Kidney epithelial cell (primary cell): Measurements from ENCODE around the gene PARP9. TPM values are rescaled to one million over a fixed set of nuclear protein-coding genes. Genes with fewer than 3 reads are reported as not detected.

Experiments
- DNase-seq: peaks from one replicate; pipeline ENCODE4 v3.0.0-alpha.2; 2010; ENCODE audit warnings: low read depth
- H3K27me3 ChIP-seq: 2 replicates; pipeline ENCODE4 v1.6.0; 2011; ENCODE audit warnings: low read length; ENCODE audit not compliant: control insufficient read depth, insufficient read depth
- H3K36me3 ChIP-seq: 2 replicates; pipeline ENCODE4 v1.5.1; 2011; ENCODE audit warnings: low read length; ENCODE audit not compliant: control insufficient read depth, insufficient read depth
- H3K4me3 ChIP-seq: 2 replicates; pipeline ENCODE4 v1.5.1; 2011; ENCODE audit warnings: low read depth, mild to moderate bottlenecking, control low read depth, low read length
- total RNA-seq: library from RNA; depleted of rRNA; stranded (reverse); fragments of >200 nt; gene quantifications from 2 replicates; pipeline ENCODE4 v1.2.3, GENCODE V29; 2015
- TF ChIP-seq, protein P1 (sequence below): IDR thresholded peaks from 2 replicates; pipeline ENCODE4 v1.5.1; 2011; ENCODE audit warnings: mild to moderate bottlenecking, moderate library complexity, low read length, control low read depth, inconsistent platforms; ENCODE audit not compliant: insufficient read depth, poor library complexity, severe bottlenecking

The PARP9 gene
- total RNA-seq, 1 donor from 2014 or later, result 15.8 TPM

- H3K4me3 ChIP-seq, result no peak overlapping the region
- no peaks in the 10 kb centered on the region for H3K27me3 ChIP-seq
- no peak for DNase-seq
Observed at GRCh38 chr3:122589297-122589696, 25.2 kb upstream of the PARP9 start.

DNA sequence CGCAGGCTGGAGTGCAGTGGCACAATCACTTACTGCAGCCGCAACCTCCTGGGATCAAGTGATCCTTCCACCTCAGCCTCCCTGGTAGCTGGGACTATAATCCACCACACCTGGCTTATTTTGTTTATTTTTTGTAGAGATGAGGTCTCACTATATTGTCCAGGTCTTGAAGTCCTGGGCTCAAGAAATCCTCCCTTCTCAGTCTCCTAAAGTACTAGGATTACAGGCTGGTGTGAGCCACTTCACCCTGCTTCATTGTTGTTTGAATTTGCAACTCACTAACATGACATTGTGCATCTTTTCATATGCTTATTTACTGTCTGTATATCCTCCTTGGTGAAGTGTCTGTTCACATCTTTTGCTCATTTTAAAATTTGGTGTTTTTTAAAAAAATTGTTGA, 23.5 kb upstream of the PARP9 start:
- Histone ChIP-seq H3K36me3 (no peaks in the 10 kb centered on the region), H3K27me3 (no peaks in the 10 kb centered on the region), H3K4me3 (no peak overlapping the region)
- DNase-seq, result no peak
- TF ChIP-seq, protein P1, sequence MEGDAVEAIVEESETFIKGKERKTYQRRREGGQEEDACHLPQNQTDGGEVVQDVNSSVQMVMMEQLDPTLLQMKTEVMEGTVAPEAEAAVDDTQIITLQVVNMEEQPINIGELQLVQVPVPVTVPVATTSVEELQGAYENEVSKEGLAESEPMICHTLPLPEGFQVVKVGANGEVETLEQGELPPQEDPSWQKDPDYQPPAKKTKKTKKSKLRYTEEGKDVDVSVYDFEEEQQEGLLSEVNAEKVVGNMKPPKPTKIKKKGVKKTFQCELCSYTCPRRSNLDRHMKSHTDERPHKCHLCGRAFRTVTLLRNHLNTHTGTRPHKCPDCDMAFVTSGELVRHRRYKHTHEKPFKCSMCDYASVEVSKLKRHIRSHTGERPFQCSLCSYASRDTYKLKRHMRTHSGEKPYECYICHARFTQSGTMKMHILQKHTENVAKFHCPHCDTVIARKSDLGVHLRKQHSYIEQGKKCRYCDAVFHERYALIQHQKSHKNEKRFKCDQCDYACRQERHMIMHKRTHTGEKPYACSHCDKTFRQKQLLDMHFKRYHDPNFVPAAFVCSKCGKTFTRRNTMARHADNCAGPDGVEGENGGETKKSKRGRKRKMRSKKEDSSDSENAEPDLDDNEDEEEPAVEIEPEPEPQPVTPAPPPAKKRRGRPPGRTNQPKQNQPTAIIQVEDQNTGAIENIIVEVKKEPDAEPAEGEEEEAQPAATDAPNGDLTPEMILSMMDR, result no peak

More at GRCh38 chr3:122589297-122589696, 25.2 kb upstream of the PARP9 start:
- TF ChIP-seq, protein P1, result no peak
- no peaks in the 10 kb centered on the region for H3K36me3 ChIP-seq

DNA sequence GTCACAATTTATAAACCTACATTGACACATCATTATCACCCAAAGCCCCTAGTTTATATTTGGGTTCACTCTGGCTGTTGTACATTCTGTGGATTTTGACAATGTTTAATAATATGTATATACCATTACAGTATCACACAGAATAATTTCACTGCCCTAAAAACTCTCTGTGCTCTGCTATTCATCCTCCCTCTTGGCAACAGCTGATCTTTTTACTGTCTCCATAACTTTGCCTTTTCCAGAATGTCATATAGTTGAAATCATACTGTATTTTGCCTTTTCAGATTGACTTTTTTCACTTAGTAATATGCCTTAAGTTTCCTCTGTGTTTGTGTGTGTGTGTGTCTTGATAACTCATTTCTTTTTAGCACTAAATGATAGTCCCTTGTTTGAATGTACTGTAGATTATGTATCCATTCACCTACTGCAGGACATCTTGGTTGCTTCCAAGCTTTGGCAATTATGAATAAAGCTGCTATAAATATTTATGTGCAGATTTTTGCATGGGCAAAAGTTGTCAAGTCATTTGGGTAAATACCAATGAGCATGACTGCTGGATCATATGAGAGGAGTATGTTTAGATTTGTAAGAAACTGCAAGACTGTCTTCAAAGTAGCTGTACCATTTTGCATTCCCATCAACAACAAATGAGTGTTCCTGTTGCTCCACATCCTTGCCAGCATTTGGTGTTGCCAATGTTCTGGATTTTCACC, 22.8 kb upstream of the PARP9 start:
- no peak for DNase-seq
- Histone ChIP-seq H3K27me3 (no peaks in the 10 kb centered on the region), H3K36me3 (no peaks in the 10 kb centered on the region), H3K4me3 (no peak overlapping the region)
- TF ChIP-seq, protein P1, result no peak

GRCh38 chr3:122586098-122586497, 22.0 kb upstream of the PARP9 start:
- Histone ChIP-seq H3K36me3 (no peaks in the 10 kb centered on the region), H3K4me3 (no peak overlapping the region), H3K27me3 (no peaks in the 10 kb centered on the region)
- TF ChIP-seq, protein P1, result no peak
- DNase-seq, result no peak

DNA sequence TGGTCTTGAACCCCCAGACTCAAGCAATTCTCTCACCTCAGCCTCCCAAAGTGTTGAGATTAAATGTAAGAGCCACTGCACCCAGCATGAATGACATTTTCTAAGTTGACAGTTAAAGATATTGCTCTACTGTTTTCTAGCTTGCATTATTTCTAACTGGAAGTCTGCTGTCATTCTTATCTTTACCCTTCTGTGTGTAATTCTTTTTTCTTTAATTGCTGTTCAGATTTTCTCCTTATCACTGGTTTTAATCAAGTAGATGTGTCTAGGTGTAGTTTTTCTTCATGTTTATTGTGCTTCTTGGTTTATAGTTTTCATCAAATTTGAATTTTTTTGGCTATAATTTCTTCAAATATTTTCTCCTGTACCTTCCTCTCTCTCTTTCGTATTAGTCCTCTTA, 18.3 kb upstream of the PARP9 start:
- Histone ChIP-seq H3K4me3 (no peak overlapping the region), H3K36me3 (no peaks in the 10 kb centered on the region), H3K27me3 (no peaks in the 10 kb centered on the region)
- no peak for DNase-seq
- TF ChIP-seq, protein P1, result no peak

DNA sequence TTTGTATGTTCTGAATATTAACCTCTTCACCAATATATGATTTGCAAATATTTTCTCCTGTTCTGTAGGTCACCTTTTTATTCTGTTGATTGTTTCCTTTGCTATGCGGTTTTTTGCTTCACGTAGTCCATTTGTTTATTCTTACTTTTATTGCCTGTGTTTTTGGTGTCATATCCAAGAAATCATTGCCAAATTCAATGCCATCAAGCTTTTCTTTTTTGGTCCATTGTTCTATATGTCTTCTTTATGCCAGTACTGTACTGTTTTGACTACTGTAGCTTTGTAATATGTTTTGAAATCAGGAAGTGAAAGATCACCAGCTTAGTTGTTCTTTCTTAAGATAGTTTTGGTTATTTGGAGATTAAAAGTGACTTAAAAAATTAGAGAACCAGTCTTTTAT, 17.5 kb upstream of the PARP9 start:
- TF ChIP-seq, protein P1, result no peak
- Histone ChIP-seq H3K4me3 (no peak overlapping the region), H3K27me3 (no peaks in the 10 kb centered on the region), H3K36me3 (no peaks in the 10 kb centered on the region)
- DNase-seq, result no peak
